Karpas-422 (cell line): ENCODE results near the gene ROBO2. TPM values are rescaled to one million over a fixed set of nuclear protein-coding genes. Genes with fewer than 3 reads are reported as not detected.

ENCODE experiments used
- DNase-seq: peaks from one replicate; pipeline ENCODE4 v3.0.0-alpha.2; 2015
- H2AFZ ChIP-seq: fragments of 200-600 bp; sonication (generic); 2 replicates; pipeline ENCODE4 v1.6.1; 2014; ENCODE audit warnings: antibody characterized with exemption, low read length, mixed read lengths
- H3K27ac ChIP-seq: fragments of 200-600 bp; sonication (generic); 2 replicates; pipeline ENCODE4 v1.5.1; 2014; ENCODE audit warnings: mild to moderate bottlenecking, low read length, moderate library complexity
- H3K27me3 ChIP-seq: fragments of 200-600 bp; sonication (generic); 2 replicates; pipeline ENCODE4 v1.6.1; 2014; ENCODE audit warnings: low read length, mixed read lengths
- H3K36me3 ChIP-seq: fragments of 200-600 bp; sonication (generic); 2 replicates; pipeline ENCODE4 v1.6.1; 2014; ENCODE audit warnings: low read length, mixed read lengths; ENCODE audit not compliant: insufficient read depth
- H3K4me1 ChIP-seq: fragments of 200-600 bp; sonication (generic); 2 replicates; pipeline ENCODE4 v1.6.1; 2014; ENCODE audit warnings: mild to moderate bottlenecking, low read length, mixed read lengths
- H3K4me2 ChIP-seq: fragments of 200-600 bp; sonication (generic); 2 replicates; pipeline ENCODE4 v1.6.1; 2014; ENCODE audit warnings: low read length, low read depth, mild to moderate bottlenecking; ENCODE audit not compliant: poor library complexity, severe bottlenecking
- H3K4me3 ChIP-seq: fragments of 200-600 bp; sonication (generic); 2 replicates; pipeline ENCODE4 v1.5.1; 2014; ENCODE audit warnings: mild to moderate bottlenecking, antibody characterized with exemption, low read length, mixed read lengths
- H3K79me2 ChIP-seq: fragments of 200-600 bp; sonication (generic); 2 replicates; pipeline ENCODE4 v1.6.1; 2014; ENCODE audit warnings: mild to moderate bottlenecking, low read length, mixed read lengths
- H3K9ac ChIP-seq: fragments of 200-600 bp; sonication (generic); 2 replicates; pipeline ENCODE4 v1.6.0; 2014; ENCODE audit warnings: low read length
- H3K9me2 ChIP-seq: fragments of 200-600 bp; sonication (generic), shearing (Covaris generic); replicated peaks from 2 replicates; pipeline ENCODE4 v1.6.0; 2014; ENCODE audit warnings: mild to moderate bottlenecking, low read length, moderate library complexity; ENCODE audit not compliant: insufficient read depth
- H3K9me3 ChIP-seq: fragments of 300-700, 200-600 bp; sonication (generic); 2 replicates; pipeline ENCODE4 v1.6.1; 2014; ENCODE audit warnings: low read length, mixed read lengths
- H4K20me1 ChIP-seq: fragments of 200-600 bp; sonication (generic); 2 replicates; pipeline ENCODE4 v1.6.1; 2014; ENCODE audit warnings: mild to moderate bottlenecking, antibody characterized with exemption, low read length, low read depth; ENCODE audit not compliant: insufficient read depth
- total RNA-seq: library from RNA; depleted of rRNA; stranded (reverse); fragments of >200 nt; shearing (Covaris generic); gene quantifications from 2 replicates; pipeline ENCODE4 v1.2.3, GENCODE V29; 2014; ENCODE audit warnings: low replicate concordance; rRNA removed

The ROBO2 gene
- 162 and 262 TPM in 2 replicates for total RNA-seq

GRCh38 chr3:77039606-77040171 lies at the start of gene ROBO2:
Gene ROBO2 (plus strand): TSS chr3:77040099. CDS start chr3:77040786, 687 bp downstream.
- Histone ChIP-seq H3K79me2 (no peaks in the 10 kb centered on the region), H3K9me3 (no peaks in the 10 kb centered on the region), H3K4me1 (peaks cover 8% of the 10 kb centered on the region), H3K4me2 (no peak within 1 kb of the TSS), H3K4me3 (no peak within 1 kb of the TSS), H3K36me3 (no peaks in the 10 kb centered on the region), H3K27ac (no peak within 1 kb of the TSS), H3K9ac (no peak within 1 kb of the TSS), H3K27me3 (no peaks in the 10 kb centered on the region), H3K9me2 (no peaks in the 10 kb centered on the region), H2AFZ (no peak within 1 kb of the TSS), H4K20me1 (no peaks in the 10 kb centered on the region)
- DNase-seq: no peak

GRCh38 chr3:76990606-76991005 lies 49.3 kb upstream of the ROBO2 start:
- no peak overlapping the region for H2AFZ ChIP-seq
- H3K36me3 ChIP-seq: no peaks in the 10 kb centered on the region
- no peaks in the 10 kb centered on the region for H3K9me2 ChIP-seq
- no peaks in the 10 kb centered on the region for H3K9me3 ChIP-seq
- H3K4me3 ChIP-seq: no peak overlapping the region
- no peaks in the 10 kb centered on the region for H4K20me1 ChIP-seq
- H3K4me1 ChIP-seq: no peaks in the 10 kb centered on the region
- H3K27me3 ChIP-seq: no peaks in the 10 kb centered on the region
- no peak overlapping the region for H3K4me2 ChIP-seq
- DNase-seq: no peak
- H3K79me2 ChIP-seq: no peaks in the 10 kb centered on the region
- no peak overlapping the region for H3K9ac ChIP-seq
- no peak overlapping the region for H3K27ac ChIP-seq

GRCh38 chr3:76991165-76991564 lies 48.7 kb upstream of the ROBO2 start:
- Histone ChIP-seq H3K27ac (no peak overlapping the region), H3K4me3 (no peak overlapping the region), H2AFZ (no peak overlapping the region), H3K9me2 (no peaks in the 10 kb centered on the region), H3K27me3 (no peaks in the 10 kb centered on the region), H3K36me3 (no peaks in the 10 kb centered on the region), H3K9me3 (no peaks in the 10 kb centered on the region), H3K4me2 (no peak overlapping the region), H3K9ac (no peak overlapping the region), H3K79me2 (no peaks in the 10 kb centered on the region), H3K4me1 (no peaks in the 10 kb centered on the region), H4K20me1 (no peaks in the 10 kb centered on the region)
- no peak for DNase-seq

- Histone ChIP-seq H3K27me3 (no peaks in the 10 kb centered on the region), H3K27ac (no peak overlapping the region), H3K36me3 (no peaks in the 10 kb centered on the region), H3K9ac (no peak overlapping the region), H2AFZ (no peak overlapping the region), H3K4me1 (no peaks in the 10 kb centered on the region), H3K4me3 (no peak overlapping the region), H4K20me1 (no peaks in the 10 kb centered on the region), H3K4me2 (no peak overlapping the region), H3K79me2 (no peaks in the 10 kb centered on the region), H3K9me3 (no peaks in the 10 kb centered on the region), H3K9me2 (no peaks in the 10 kb centered on the region)
- DNase-seq: no peak
Observed at GRCh38 chr3:76997733-76998132, 42.2 kb upstream of the ROBO2 start.

- Histone ChIP-seq H4K20me1 (no peaks in the 10 kb centered on the region), H3K79me2 (no peaks in the 10 kb centered on the region), H3K9me2 (no peaks in the 10 kb centered on the region), H3K27me3 (no peaks in the 10 kb centered on the region), H3K27ac (no peak overlapping the region), H3K9ac (no peak overlapping the region), H3K36me3 (no peaks in the 10 kb centered on the region), H3K4me3 (no peak overlapping the region), H3K4me2 (no peak overlapping the region), H3K9me3 (no peaks in the 10 kb centered on the region), H3K4me1 (no peaks in the 10 kb centered on the region), H2AFZ (no peak overlapping the region)
- DNase-seq: no peak
Observed at GRCh38 chr3:76998555-76998954, 41.3 kb upstream of the ROBO2 start.

GRCh38 chr3:77001062-77001701 lies 38.7 kb upstream of the ROBO2 start:
- Histone ChIP-seq H3K4me3 (no peak overlapping the region), H2AFZ (no peak overlapping the region), H3K9ac (no peak overlapping the region), H3K79me2 (no peaks in the 10 kb centered on the region), H3K4me1 (no peaks in the 10 kb centered on the region), H3K4me2 (no peak overlapping the region), H3K27ac (no peak overlapping the region), H3K9me2 (no peaks in the 10 kb centered on the region), H3K27me3 (no peaks in the 10 kb centered on the region), H4K20me1 (no peaks in the 10 kb centered on the region), H3K36me3 (no peaks in the 10 kb centered on the region), H3K9me3 (no peaks in the 10 kb centered on the region)
- DNase-seq: no peak

GRCh38 chr3:77014226-77014625 lies 25.7 kb upstream of the ROBO2 start:
- no peak overlapping the region for H3K27ac ChIP-seq
- H3K9me2 ChIP-seq: no peaks in the 10 kb centered on the region
- H3K4me2 ChIP-seq: no peak overlapping the region
- H4K20me1 ChIP-seq: no peaks in the 10 kb centered on the region
- H3K79me2 ChIP-seq: no peaks in the 10 kb centered on the region
- no peak overlapping the region for H2AFZ ChIP-seq
- H3K36me3 ChIP-seq: no peaks in the 10 kb centered on the region
- no peak overlapping the region for H3K9ac ChIP-seq
- no peak overlapping the region for H3K4me3 ChIP-seq
- H3K9me3 ChIP-seq: no peaks in the 10 kb centered on the region
- H3K27me3 ChIP-seq: no peaks in the 10 kb centered on the region
- no peak for DNase-seq
- H3K4me1 ChIP-seq: peaks cover 5% of the 10 kb centered on the region; the same call in 1 of the 2 replicates

- Histone ChIP-seq H3K4me2 (no peak overlapping the region), H3K27me3 (peaks cover 1% of the 10 kb centered on the region; the same call in 1 of the 2 replicates), H3K79me2 (no peaks in the 10 kb centered on the region), H4K20me1 (no peaks in the 10 kb centered on the region), H3K9me3 (no peaks in the 10 kb centered on the region), H3K4me3 (no peak overlapping the region), H3K9ac (no peak overlapping the region), H3K4me1 (no peaks in the 10 kb centered on the region), H2AFZ (no peak overlapping the region), H3K9me2 (no peaks in the 10 kb centered on the region), H3K27ac (no peak overlapping the region), H3K36me3 (no peaks in the 10 kb centered on the region)
- DNase-seq: no peak
Observed at GRCh38 chr3:77025471-77025870, 14.4 kb upstream of the ROBO2 start.
